Activated T-cell treated with anti-CD3 and anti-CD28 coated beads for 4 hours (primary cell): ENCODE data around the gene MAFF.

ENCODE experiments used
- DNase-seq: peaks from one replicate; pipeline ENCODE4 v3.0.0-alpha.2; 2020

MAFF gene

GRCh38 chr22:38250643-38251340, 49.0 kb downstream of the MAFF start:
- DNase-seq: no peak

GRCh38 chr22:38251341-38251692, 49.5 kb downstream of the MAFF start:
- no peak for DNase-seq

- no peak for DNase-seq
These were observed 53.9 kb downstream of the MAFF start for GRCh38 chr22:38255697-38256096.

- DNase-seq: no peak
These were observed 55.4 kb downstream of the MAFF start for GRCh38 chr22:38257181-38257580.

GRCh38 chr22:38257650-38258250, 56.0 kb downstream of the MAFF start:
- DNase-seq: no peak

GRCh38 chr22:38258895-38259294, 57.1 kb downstream of the MAFF start:
- no peak for DNase-seq

GRCh38 chr22:38259370-38259769, 57.6 kb downstream of the MAFF start:
- DNase-seq: no peak

GRCh38 chr22:38260761-38261681, 59.2 kb downstream of the MAFF start:
- DNase-seq: no peak

- DNase-seq: peak; percentile 13
These were observed 60.4 kb downstream of the MAFF start for GRCh38 chr22:38262051-38262795.

GRCh38 chr22:38264322-38264843, 62.6 kb downstream of the MAFF start:
- DNase-seq: no peak
